HG02973 (cell line): ENCODE data around the gene COX10.
"Not testable (repeated sequence)": the region's sequence is repeated elsewhere in the genome, so short reads cannot be mapped to it uniquely, and the experiment has no call there.

Experiments
- ATAC-seq: cut with Tn5 transposase; IDR thresholded peaks from one replicate; pipeline ENCODE4 v1.9.1; 2021; ENCODE audit warnings: moderate library complexity; ENCODE audit not compliant: unreplicated experiment

Gene COX10

GRCh38 chr17:14168582-14168981, 99.3 kb downstream of the COX10 start:
- no peak for ATAC-seq

GRCh38 chr17:14169287-14169686, 100.0 kb downstream of the COX10 start:
- no peak for ATAC-seq

GRCh38 chr17:14169901-14170300, 100.6 kb downstream of the COX10 start:
- ATAC-seq, result no peak

- not testable (repeated sequence) for ATAC-seq
These were observed 107.7 kb downstream of the COX10 start for GRCh38 chr17:14176989-14177388.

GRCh38 chr17:14177801-14178200, 108.5 kb downstream of the COX10 start:
- ATAC-seq, result not testable (repeated sequence)

- ATAC-seq, result not testable (repeated sequence)
These were observed 110.6 kb downstream of the COX10 start for GRCh38 chr17:14179951-14180350.

- ATAC-seq, result not testable (repeated sequence)
These were observed 112.8 kb downstream of the COX10 start for GRCh38 chr17:14182084-14182483.

GRCh38 chr17:14184536-14184935, 115.2 kb downstream of the COX10 start:
- ATAC-seq, result not testable (repeated sequence)

GRCh38 chr17:14186443-14186842, 117.1 kb downstream of the COX10 start:
- not testable (repeated sequence) for ATAC-seq

GRCh38 chr17:14190774-14191173, 121.5 kb downstream of the COX10 start:
- ATAC-seq, result not testable (repeated sequence)

GRCh38 chr17:14191469-14191868, 122.2 kb downstream of the COX10 start:
- ATAC-seq, result not testable (repeated sequence)

GRCh38 chr17:14192039-14192438, 122.7 kb downstream of the COX10 start:
- not testable (repeated sequence) for ATAC-seq

- not testable (repeated sequence) for ATAC-seq
These were observed 123.5 kb downstream of the COX10 start for GRCh38 chr17:14192636-14193344.

- ATAC-seq, result no peak
These were observed 127.2 kb downstream of the COX10 start for GRCh38 chr17:14196377-14196997.

- no peak for ATAC-seq
These were observed 127.8 kb downstream of the COX10 start for GRCh38 chr17:14197057-14197456.

- no peak for ATAC-seq
These were observed 128.3 kb downstream of the COX10 start for GRCh38 chr17:14197586-14197985.

- ATAC-seq, result no peak
These were observed 128.7 kb downstream of the COX10 start for GRCh38 chr17:14198013-14198412.

- no peak for ATAC-seq
These were observed 129.3 kb downstream of the COX10 start for GRCh38 chr17:14198575-14198974.

GRCh38 chr17:14199601-14200000, 130.3 kb downstream of the COX10 start:
- no peak for ATAC-seq

GRCh38 chr17:14200354-14200753, 131.1 kb downstream of the COX10 start:
- ATAC-seq, result no peak

- ATAC-seq, result no peak
These were observed 132.0 kb downstream of the COX10 start for GRCh38 chr17:14201021-14201987.
